DND-41 (cell line): ENCODE results near the gene TMEM219.

ENCODE experiments used
- ATAC-seq: fragments of 200-7000 bp; cut with Tn5 transposase; 3 replicates; pipeline ENCODE4 v1.9.1; 2021; ENCODE audit warnings: low read depth; ENCODE audit not compliant: insufficient read depth
- DNase-seq: peaks from one replicate; pipeline ENCODE4 v3.0.0-alpha.2; 2020
- H2AFZ ChIP-seq: 2 replicates; pipeline ENCODE4 v1.6.0; 2012; ENCODE audit warnings: low read depth, low read length
- H3K27ac ChIP-seq: 2 replicates; pipeline ENCODE4 v1.5.1; 2012; ENCODE audit warnings: low read length, inconsistent platforms
- H3K27me3 ChIP-seq: fragments of 200-600 bp; sonication (generic); 2 replicates; pipeline ENCODE4 v1.6.0; 2012; ENCODE audit warnings: low read length, mild to moderate bottlenecking, inconsistent platforms; ENCODE audit not compliant: insufficient read depth, poor library complexity
- H3K36me3 ChIP-seq: 2 replicates; pipeline ENCODE4 v1.5.1; 2012; ENCODE audit warnings: low read length, inconsistent platforms; ENCODE audit not compliant: insufficient read depth
- H3K4me1 ChIP-seq: 2 replicates; pipeline ENCODE4 v1.5.1; 2012; ENCODE audit warnings: mild to moderate bottlenecking, low read length; ENCODE audit not compliant: insufficient read depth
- H3K4me2 ChIP-seq: 2 replicates; pipeline ENCODE4 v1.6.0; 2012; ENCODE audit warnings: mild to moderate bottlenecking, moderate library complexity, low read length, inconsistent platforms; ENCODE audit not compliant: insufficient read depth
- H3K4me3 ChIP-seq, 2 experiments: fragments of 200-600 bp in 1 of 2; shearing (Covaris generic) in 1 of 2; 2 replicates each; pipeline ENCODE4 v1.5.1; 2012 to 2016; ENCODE audit warnings: inconsistent platforms in 2 of 2, low read length in 2 of 2, mild to moderate bottlenecking in 2 of 2, low read depth in 1 of 2, moderate library complexity in 1 of 2
- H3K79me2 ChIP-seq: 2 replicates; pipeline ENCODE4 v1.6.0; 2012; ENCODE audit warnings: low read length, inconsistent platforms; ENCODE audit not compliant: insufficient read depth
- H3K9ac ChIP-seq: 2 replicates; pipeline ENCODE4 v1.6.0; 2012; ENCODE audit warnings: low read depth, mild to moderate bottlenecking, inconsistent platforms, low read length, moderate library complexity
- H3K9me3 ChIP-seq: 2 replicates; pipeline ENCODE4 v1.5.1; 2012; ENCODE audit warnings: low read length, moderate library complexity, mild to moderate bottlenecking, inconsistent platforms; ENCODE audit not compliant: insufficient read depth, severe bottlenecking
- H4K20me1 ChIP-seq: 2 replicates; pipeline ENCODE4 v1.6.0; 2012; ENCODE audit warnings: low read length; ENCODE audit not compliant: insufficient read depth
- EZH2 ChIP-seq: IDR thresholded peaks from 3 replicates; pipeline ENCODE4 v1.6.1; 2012; ENCODE audit warnings: borderline replicate concordance, low read depth, mild to moderate bottlenecking, moderate library complexity, low read length, inconsistent platforms; ENCODE audit not compliant: severe bottlenecking
- TF ChIP-seq, protein P1 (sequence below): IDR thresholded peaks from 2 replicates; pipeline ENCODE4 v1.5.1; 2012; ENCODE audit warnings: borderline replicate concordance, low read length, moderate library complexity, mild to moderate bottlenecking; ENCODE audit not compliant: poor library complexity, severe bottlenecking; ENCODE audit errors: extremely low read depth

The TMEM219 gene

DNA sequence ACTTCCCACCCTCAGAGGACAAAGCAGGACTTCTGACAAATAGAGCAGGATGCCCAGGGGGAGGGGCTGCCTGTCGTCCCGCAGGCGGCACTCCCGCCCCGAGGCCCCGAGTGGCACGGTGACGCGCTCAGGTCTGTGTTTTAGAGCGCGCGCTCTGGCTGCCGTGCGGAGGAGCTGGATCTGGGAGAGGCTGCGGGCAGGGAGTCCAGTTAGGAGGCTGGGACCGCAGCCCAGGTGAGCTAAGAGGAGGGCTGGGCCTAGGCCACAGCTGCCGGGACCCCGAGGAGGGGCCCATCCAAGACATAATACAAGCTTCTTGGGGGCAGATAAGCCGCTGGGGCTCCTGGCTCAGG, 42.5 kb downstream of the TMEM219 start:
- peaks cover 65% of the 10 kb centered on the region for H3K36me3 ChIP-seq
- H3K9me3 ChIP-seq: no peaks in the 10 kb centered on the region
- no peak overlapping the region for H2AFZ ChIP-seq
- no peaks in the 10 kb centered on the region for H3K27me3 ChIP-seq
- peaks cover 6% of the 10 kb centered on the region; the same call in 1 of the 2 replicates for H4K20me1 ChIP-seq
- H3K27ac ChIP-seq: no peak overlapping the region
- H3K9ac ChIP-seq: no peak overlapping the region
- TF ChIP-seq, protein P1, sequence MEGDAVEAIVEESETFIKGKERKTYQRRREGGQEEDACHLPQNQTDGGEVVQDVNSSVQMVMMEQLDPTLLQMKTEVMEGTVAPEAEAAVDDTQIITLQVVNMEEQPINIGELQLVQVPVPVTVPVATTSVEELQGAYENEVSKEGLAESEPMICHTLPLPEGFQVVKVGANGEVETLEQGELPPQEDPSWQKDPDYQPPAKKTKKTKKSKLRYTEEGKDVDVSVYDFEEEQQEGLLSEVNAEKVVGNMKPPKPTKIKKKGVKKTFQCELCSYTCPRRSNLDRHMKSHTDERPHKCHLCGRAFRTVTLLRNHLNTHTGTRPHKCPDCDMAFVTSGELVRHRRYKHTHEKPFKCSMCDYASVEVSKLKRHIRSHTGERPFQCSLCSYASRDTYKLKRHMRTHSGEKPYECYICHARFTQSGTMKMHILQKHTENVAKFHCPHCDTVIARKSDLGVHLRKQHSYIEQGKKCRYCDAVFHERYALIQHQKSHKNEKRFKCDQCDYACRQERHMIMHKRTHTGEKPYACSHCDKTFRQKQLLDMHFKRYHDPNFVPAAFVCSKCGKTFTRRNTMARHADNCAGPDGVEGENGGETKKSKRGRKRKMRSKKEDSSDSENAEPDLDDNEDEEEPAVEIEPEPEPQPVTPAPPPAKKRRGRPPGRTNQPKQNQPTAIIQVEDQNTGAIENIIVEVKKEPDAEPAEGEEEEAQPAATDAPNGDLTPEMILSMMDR: no peak
- TF ChIP-seq EZH2: no peak
- no peak overlapping the region for H3K4me2 ChIP-seq
- no peaks in the 10 kb centered on the region for H3K4me1 ChIP-seq
- DNase-seq: no peak
- no peak overlapping the region for H3K4me3 ChIP-seq
- peaks cover 5% of the 10 kb centered on the region; the same call in 1 of the 2 replicates for H3K79me2 ChIP-seq
- ATAC-seq: no peak

DNA sequence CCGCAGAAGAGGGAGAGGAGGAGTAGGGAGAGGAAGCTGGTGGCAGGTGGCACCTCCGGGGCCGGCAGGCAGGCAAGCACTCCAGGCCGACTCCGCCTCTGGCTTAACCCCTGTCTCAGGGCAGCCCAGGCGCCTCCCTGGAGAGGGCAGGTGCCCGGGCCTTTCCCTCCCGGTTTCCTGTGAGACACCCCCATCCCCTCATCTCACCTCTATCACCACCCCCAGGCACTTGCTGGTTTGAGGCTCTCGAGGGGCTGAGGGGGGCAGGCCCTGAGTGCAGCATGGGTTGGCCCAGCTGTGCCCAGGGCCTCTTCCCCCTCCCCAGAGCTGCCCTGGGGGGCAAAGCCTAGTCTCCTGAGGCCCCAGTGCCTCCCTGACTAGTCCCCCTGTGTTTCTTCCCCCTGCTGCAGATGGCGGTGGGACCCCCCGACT, 42.9 kb downstream of the TMEM219 start:
- Histone ChIP-seq H3K27ac (no peak overlapping the region), H2AFZ (no peak overlapping the region), H4K20me1 (peaks cover 4% of the 10 kb centered on the region; the same call in 1 of the 2 replicates), H3K4me2 (no peak overlapping the region), H3K4me3 (no peak overlapping the region), H3K9ac (no peak overlapping the region), H3K4me1 (no peaks in the 10 kb centered on the region), H3K27me3 (no peaks in the 10 kb centered on the region), H3K79me2 (0 out of 2 replicates have a peak, but pooled peaks cover under 1% of the 10 kb centered on the region), H3K36me3 (peaks cover 61% of the 10 kb centered on the region), H3K9me3 (no peaks in the 10 kb centered on the region)
- DNase-seq (no peak), ATAC-seq (0 out of 3 replicates have a peak, but pooled peaks have one; percentile 18)
- TF ChIP-seq, protein P1: no peak
- no peak for TF ChIP-seq EZH2

- no peak overlapping the region for H3K4me2 ChIP-seq
- TF ChIP-seq, protein P1: peak; percentile 78
- TF ChIP-seq EZH2: no peak
- ATAC-seq: peak; percentile 68
- H3K4me1 ChIP-seq: peaks cover 6% of the 10 kb centered on the region
- H3K9ac ChIP-seq: no peak overlapping the region
- H3K9me3 ChIP-seq: no peaks in the 10 kb centered on the region
- H3K27ac ChIP-seq: no peak overlapping the region
- H3K79me2 ChIP-seq: no peaks in the 10 kb centered on the region
- peak; percentile 49 for DNase-seq
- H3K36me3 ChIP-seq: peaks cover 56% of the 10 kb centered on the region
- no peak overlapping the region for H3K4me3 ChIP-seq
- no peak overlapping the region for H2AFZ ChIP-seq
- H4K20me1 ChIP-seq: peaks cover 6% of the 10 kb centered on the region; the same call in 1 of the 2 replicates
- H3K27me3 ChIP-seq: no peaks in the 10 kb centered on the region
These were observed 43.6 kb downstream of the TMEM219 start for GRCh38 chr16:30005341-30006094.
